Measurements from ENCODE around the gene BLM. TPM values are rescaled to one million over a fixed set of nuclear protein-coding genes. Genes with fewer than 3 reads are reported as not detected.
A peak's percentile ranks its signal among the peaks of the same experiment; 100 is the strongest.

The BLM gene
- total RNA-seq, 4 donors from 2014 or later: 0.72 to 2.4 (median 0.84) TPM

DNA sequence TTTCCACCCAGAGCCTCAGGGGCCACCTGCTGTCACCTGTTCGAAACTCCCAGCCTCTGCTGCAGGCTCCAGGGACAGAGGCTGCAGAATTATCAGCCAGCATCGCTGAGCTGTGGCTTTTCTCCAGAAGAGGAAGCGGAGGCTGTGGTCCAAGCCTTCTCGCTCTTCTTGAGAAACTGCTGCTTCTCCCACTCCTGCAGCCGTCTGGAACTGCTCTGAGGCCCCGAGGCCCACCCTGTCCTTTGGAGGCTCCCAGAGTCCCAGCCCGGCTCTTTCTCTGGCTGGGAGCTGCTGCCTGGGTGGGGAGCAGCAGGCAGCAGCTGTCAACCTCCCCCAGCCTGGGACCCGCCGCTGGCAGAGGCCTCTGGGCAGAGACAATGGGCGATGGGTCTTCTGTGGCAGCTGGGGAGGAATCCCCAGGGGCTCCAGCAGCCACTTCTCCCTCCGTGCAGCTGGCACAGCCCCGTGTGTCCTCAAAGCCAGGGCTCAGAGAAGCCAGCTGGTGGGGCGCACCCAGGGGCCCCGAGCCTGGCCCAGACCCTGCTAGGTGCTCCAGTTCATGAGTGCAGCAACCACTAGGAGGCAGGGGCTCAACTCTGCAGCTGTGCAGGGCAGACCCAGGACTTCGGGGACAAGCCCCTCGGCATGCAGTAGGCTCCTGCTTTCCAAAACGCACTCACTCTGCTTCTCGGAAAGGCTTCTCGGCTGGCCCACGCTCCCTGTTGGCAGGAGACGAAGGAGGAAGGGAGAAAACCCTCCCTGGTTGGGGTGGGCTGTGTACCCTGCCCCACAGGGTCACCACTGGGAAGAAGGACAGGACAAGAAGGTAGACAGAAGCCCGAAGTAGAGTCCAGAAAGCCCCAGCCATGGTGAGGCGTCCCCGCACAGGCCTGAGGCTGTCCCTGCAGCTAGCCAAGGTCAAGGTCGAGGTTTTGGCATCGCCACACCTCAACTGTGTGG lies 101.4 kb downstream of the BLM start:
- no peaks in the 10 kb centered on the region for H3K27me3 ChIP-seq
- H3K36me3 ChIP-seq: no peaks in the 10 kb centered on the region
- TF ChIP-seq, protein P1, sequence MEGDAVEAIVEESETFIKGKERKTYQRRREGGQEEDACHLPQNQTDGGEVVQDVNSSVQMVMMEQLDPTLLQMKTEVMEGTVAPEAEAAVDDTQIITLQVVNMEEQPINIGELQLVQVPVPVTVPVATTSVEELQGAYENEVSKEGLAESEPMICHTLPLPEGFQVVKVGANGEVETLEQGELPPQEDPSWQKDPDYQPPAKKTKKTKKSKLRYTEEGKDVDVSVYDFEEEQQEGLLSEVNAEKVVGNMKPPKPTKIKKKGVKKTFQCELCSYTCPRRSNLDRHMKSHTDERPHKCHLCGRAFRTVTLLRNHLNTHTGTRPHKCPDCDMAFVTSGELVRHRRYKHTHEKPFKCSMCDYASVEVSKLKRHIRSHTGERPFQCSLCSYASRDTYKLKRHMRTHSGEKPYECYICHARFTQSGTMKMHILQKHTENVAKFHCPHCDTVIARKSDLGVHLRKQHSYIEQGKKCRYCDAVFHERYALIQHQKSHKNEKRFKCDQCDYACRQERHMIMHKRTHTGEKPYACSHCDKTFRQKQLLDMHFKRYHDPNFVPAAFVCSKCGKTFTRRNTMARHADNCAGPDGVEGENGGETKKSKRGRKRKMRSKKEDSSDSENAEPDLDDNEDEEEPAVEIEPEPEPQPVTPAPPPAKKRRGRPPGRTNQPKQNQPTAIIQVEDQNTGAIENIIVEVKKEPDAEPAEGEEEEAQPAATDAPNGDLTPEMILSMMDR (IDR thresholded peaks at IDR 0.05): no peak
- TF ChIP-seq EP300 (IDR thresholded peaks at IDR 0.05): no peak
- no peak for TF ChIP-seq POLR2AphosphoS5 (IDR thresholded peaks at IDR 0.05)
- TF ChIP-seq POLR2A (IDR thresholded peaks at IDR 0.05): no peak
- peaks cover 20% of the 10 kb centered on the region for H3K4me1 ChIP-seq
- no peak overlapping the region for H3K4me3 ChIP-seq
- no peak overlapping the region for H3K27ac ChIP-seq
- no peak for DNase-seq (ENCODE audit: low spot score in 2 of 2)
- 59% methylated on average over 10 of the region's 26 CpGs for WGBS
- H3K9me3 ChIP-seq: no peaks in the 10 kb centered on the region

DNA sequence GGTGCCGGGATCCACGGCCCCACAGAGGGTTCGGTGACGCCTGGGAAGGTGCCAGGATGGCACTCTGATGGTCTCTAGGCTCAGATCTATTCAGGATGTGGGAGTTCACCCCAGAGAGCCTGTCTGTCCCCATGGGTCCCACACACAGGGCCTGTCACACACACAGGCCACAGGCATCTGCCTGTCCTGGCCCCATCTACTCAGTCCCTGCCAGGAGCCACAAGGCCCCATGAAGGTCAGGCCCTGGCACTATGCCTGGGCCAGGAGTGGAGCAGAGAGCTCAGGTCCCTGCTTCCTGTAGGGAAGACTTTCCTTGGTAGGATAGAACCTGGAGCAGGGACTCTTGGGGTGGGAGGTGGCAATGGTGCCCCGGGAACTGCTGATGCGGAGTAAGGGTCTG lies 102.2 kb downstream of the BLM start:
- Histone ChIP-seq H3K4me3 (no peak overlapping the region), H3K27ac (no peak overlapping the region), H3K4me1 (peaks cover 14% of the 10 kb centered on the region), H3K9me3 (no peaks in the 10 kb centered on the region), H3K36me3 (no peaks in the 10 kb centered on the region), H3K27me3 (no peaks in the 10 kb centered on the region)
- DNase-seq (ENCODE audit: low spot score in 2 of 2): no peak
- WGBS: 100% methylated on average over 2 of the region's 6 CpGs
- TF ChIP-seq POLR2AphosphoS5 (IDR thresholded peaks at IDR 0.05) (no peak), EP300 (IDR thresholded peaks at IDR 0.05) (no peak), POLR2A (IDR thresholded peaks at IDR 0.05) (no peak)
- TF ChIP-seq, protein P1 (IDR thresholded peaks at IDR 0.05): no peak

DNA sequence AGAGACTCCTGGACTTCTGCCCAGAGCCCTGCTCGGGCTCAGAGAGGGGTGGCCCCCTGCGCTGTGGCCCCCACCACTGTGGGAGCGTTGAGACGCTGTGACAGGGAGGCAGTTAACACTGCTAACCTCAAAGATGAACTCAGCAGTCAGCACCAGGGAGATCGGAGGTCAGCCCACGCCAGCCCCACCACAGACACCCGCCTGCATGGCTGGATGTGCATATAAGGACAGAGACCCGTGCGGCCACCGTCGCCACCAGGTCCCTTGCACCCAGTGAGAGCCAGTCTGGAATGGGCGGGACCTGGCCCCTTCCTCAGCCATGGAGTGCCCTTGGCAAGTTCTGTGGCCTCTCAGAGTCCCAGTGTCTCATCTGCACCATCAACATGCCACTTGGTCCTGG lies 102.7 kb downstream of the BLM start:
- WGBS: 100% methylated on average over 1 of the region's 12 CpGs

DNA sequence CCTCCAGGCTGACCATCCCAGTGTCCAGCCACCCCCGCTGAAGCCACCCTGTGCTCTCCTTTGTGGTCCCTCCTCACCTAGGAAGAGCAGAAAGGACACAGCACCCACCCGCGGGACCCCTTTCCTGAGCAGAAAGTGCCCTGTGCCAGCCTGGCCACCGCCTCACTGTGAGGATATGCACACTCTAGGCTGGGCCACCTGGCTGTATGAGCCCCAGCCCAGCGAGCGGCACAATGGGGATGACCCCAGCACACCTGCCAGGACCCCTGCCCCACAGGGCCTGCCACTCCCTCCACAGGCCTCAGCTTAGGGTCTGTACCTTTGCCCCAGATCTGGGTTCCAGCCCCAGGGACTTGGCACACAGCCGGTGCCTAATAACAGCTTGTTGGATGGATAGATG lies 103.3 kb downstream of the BLM start:
- no peaks in the 10 kb centered on the region for H3K27me3 ChIP-seq
- H3K4me3 ChIP-seq: no peak overlapping the region
- no peaks in the 10 kb centered on the region for H3K9me3 ChIP-seq
- H3K4me1 ChIP-seq: peaks cover 13% of the 10 kb centered on the region
- 96% methylated on average over 4 of the region's 7 CpGs for WGBS
- TF ChIP-seq, protein P1 (IDR thresholded peaks at IDR 0.05): no peak
- no peak for TF ChIP-seq EP300 (IDR thresholded peaks at IDR 0.05)
- no peak for TF ChIP-seq POLR2A (IDR thresholded peaks at IDR 0.05)
- TF ChIP-seq POLR2AphosphoS5 (IDR thresholded peaks at IDR 0.05): no peak
- no peaks in the 10 kb centered on the region for H3K36me3 ChIP-seq
- DNase-seq (ENCODE audit: low spot score in 2 of 2): no peak
- H3K27ac ChIP-seq: no peak overlapping the region

More for the DNA sequence above, 102.7 kb downstream of the BLM start:
- H3K9me3 ChIP-seq: no peaks in the 10 kb centered on the region
- no peaks in the 10 kb centered on the region for H3K36me3 ChIP-seq
- DNase-seq (ENCODE audit: low spot score in 2 of 2): no peak
- no peak overlapping the region for H3K4me3 ChIP-seq
- H3K27ac ChIP-seq: no peak overlapping the region
- H3K27me3 ChIP-seq: no peaks in the 10 kb centered on the region
- TF ChIP-seq EP300 (IDR thresholded peaks at IDR 0.05): no peak
- no peak for TF ChIP-seq POLR2A (IDR thresholded peaks at IDR 0.05)
- no peak for TF ChIP-seq POLR2AphosphoS5 (IDR thresholded peaks at IDR 0.05)
- TF ChIP-seq, protein P1 (IDR thresholded peaks at IDR 0.05): no peak
- peaks cover 13% of the 10 kb centered on the region for H3K4me1 ChIP-seq

DNA sequence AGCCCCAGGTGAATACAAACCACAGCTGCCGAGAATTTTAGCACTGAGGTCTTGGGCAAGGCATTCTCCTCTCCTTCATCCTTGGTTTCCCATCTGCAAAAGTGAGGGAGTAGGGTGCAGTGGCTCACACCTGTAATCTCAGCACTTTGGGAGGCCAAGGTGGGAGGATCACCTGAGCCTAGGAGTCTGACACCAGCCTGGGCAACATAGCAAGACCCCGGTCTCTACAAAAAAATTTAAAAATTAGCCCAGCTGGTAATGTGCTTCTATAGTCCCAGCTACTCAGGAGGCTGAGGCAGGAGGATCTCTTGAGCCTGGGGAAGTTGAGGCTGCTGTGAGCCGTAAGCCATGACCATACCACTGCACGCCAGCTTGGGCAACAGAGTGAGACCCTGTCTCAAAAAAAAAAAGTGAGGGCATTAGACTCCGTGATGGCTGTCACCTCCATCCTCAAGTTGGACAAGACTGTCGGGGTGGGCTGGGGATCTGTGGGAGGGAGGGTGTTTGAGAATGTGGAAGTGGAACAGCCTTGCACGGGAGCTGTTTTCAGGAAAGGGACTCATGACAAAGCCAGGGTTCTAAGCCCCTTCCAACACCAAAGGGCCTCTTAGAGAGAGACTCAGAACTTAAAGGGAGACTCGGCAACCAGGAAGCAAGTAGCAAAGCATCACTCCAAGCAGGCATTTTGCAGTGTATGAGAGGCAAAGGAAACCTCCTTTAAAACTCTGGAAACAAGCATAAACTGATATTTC lies 105.2 kb downstream of the BLM start:
- 85% methylated on average over 8 of the region's 8 CpGs for WGBS
- TF ChIP-seq POLR2A (IDR thresholded peaks at IDR 0.05) (no peak), POLR2AphosphoS5 (IDR thresholded peaks at IDR 0.05) (no peak), EP300 (IDR thresholded peaks at IDR 0.05) (no peak)
- TF ChIP-seq, protein P1 (IDR thresholded peaks at IDR 0.05): no peak
- peaks cover 13% of the 10 kb centered on the region for H3K4me1 ChIP-seq
- no peak overlapping the region for H3K27ac ChIP-seq
- no peaks in the 10 kb centered on the region for H3K36me3 ChIP-seq
- no peaks in the 10 kb centered on the region for H3K9me3 ChIP-seq
- DNase-seq (ENCODE audit: low spot score in 2 of 2): peak; percentile 22 to 40
- H3K27me3 ChIP-seq: no peaks in the 10 kb centered on the region
- no peak overlapping the region for H3K4me3 ChIP-seq

All from suprapubic skin (tissue), 4 donors.